HPDE6-E6E7 (cell line): ENCODE results near the gene LCLAT1.

Source experiments
- DNase-seq: peaks from one replicate; pipeline ENCODE4 v3.0.0; 2011; ENCODE audit warnings: missing footprints; ENCODE audit errors: extremely low spot score

The LCLAT1 gene

GRCh38 chr2:30692829-30693275, 245.8 kb downstream of the LCLAT1 start:
- DNase-seq: no peak
